ENCODE data around the gene PRSS8.

DNA sequence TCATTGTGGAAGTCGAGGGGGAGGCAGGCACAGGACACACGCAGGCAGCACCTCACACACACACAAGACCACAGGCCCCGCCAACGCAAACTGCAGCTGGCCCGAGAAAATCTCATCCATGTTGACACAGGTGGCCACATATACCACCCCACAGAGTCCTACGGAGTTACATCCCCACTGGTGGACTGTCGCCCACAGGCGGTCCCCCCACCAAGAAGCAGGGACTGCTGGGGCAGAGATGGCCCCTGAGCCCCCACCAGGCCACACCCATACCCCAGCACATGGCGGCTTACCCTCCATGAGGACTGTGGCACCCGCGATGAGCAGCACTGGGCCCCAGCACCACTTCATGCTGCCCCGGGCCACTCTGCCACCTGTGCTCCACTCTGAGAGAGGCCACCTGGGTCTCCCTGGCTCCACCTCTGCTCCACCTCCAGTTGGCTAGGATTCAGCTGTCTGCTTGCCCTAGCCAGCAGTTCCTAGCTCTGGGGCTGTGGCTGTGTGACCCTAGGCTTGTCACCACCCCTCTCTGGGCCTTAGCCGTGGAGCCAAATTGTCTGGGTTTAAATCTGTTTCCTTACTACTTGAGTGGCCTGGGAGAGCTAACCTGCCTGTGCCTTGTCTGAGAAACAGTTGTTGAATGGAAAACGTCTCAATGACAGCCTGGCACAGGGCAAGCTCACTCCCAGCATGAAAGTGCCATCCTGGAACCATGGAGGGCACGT, 46.9 kb downstream of the PRSS8 start, which contains the start of gene PRSS53:
- TF ChIP-seq POLR2A (IDR thresholded peaks at IDR 0.05) (no peak), CTCF (IDR thresholded peaks at IDR 0.05) (no peak), EP300 (IDR thresholded peaks at IDR 0.05; ENCODE audit: low read depth) (no peak), POLR2AphosphoS5 (IDR thresholded peaks at IDR 0.05) (no peak)
